Nephron progenitor cell (in vitro differentiated cells): ENCODE measurements around the gene NOL9.

Experiments used
- DNase-seq: peaks from one replicate; pipeline ENCODE4 v3.0.0; 2021
- H3K27ac Mint-ChIP-seq: 2 replicates; pipeline ENCODE4 v1.8.0; 2021; ENCODE audit warnings: mild to moderate bottlenecking, moderate library complexity, mixed read lengths
- H3K27me3 Mint-ChIP-seq: 2 replicates; pipeline ENCODE4 v1.8.0; 2021; ENCODE audit warnings: mild to moderate bottlenecking, low read depth, mixed read lengths; ENCODE audit not compliant: poor library complexity
- H3K36me3 Mint-ChIP-seq: 2 replicates; pipeline ENCODE4 v1.8.0; 2021; ENCODE audit warnings: low read depth, mixed read lengths
- H3K4me1 Mint-ChIP-seq: 2 replicates; pipeline ENCODE4 v1.8.0; 2021; ENCODE audit warnings: mixed read lengths
- H3K4me3 Mint-ChIP-seq: 2 replicates; pipeline ENCODE4 v1.8.0; 2021; ENCODE audit warnings: mild to moderate bottlenecking, moderate library complexity, mixed read lengths
- H3K9me3 Mint-ChIP-seq: 2 replicates; pipeline ENCODE4 v1.8.0; 2021; ENCODE audit warnings: mild to moderate bottlenecking, moderate library complexity, mixed read lengths
- CTCF ChIP-seq: fragments of 200-600 bp; sonication (generic); IDR thresholded peaks from 2 replicates; pipeline ENCODE4 v1.5.0; 2021; ENCODE audit warnings: antibody characterized with exemption

NOL9 gene

GRCh38 chr1:6483761-6484117 lies 70.6 kb downstream of the NOL9 start:
- no peak overlapping the region for H3K27ac Mint-ChIP-seq
- H3K4me3 Mint-ChIP-seq: peak overlapping the region; percentile 91
- no peak for DNase-seq
- no peaks in the 10 kb centered on the region for H3K9me3 Mint-ChIP-seq
- H3K4me1 Mint-ChIP-seq: peaks cover 39% of the 10 kb centered on the region
- H3K27me3 Mint-ChIP-seq: peaks cover 42% of the 10 kb centered on the region
- peaks cover 8% of the 10 kb centered on the region for H3K36me3 Mint-ChIP-seq
- no peak for TF ChIP-seq CTCF

GRCh38 chr1:6483017-6483760 lies 71.1 kb downstream of the NOL9 start:
- Mint-ChIP-seq H3K4me1 (peaks cover 41% of the 10 kb centered on the region), H3K27ac (no peak overlapping the region), H3K4me3 (no peak overlapping the region), H3K9me3 (no peaks in the 10 kb centered on the region), H3K36me3 (peaks cover 9% of the 10 kb centered on the region), H3K27me3 (peaks cover 42% of the 10 kb centered on the region)
- no peak for DNase-seq
- no peak for TF ChIP-seq CTCF

- H3K27ac Mint-ChIP-seq: no peak overlapping the region
Observed at GRCh38 chr1:6481820-6482219, 72.5 kb downstream of the NOL9 start.

GRCh38 chr1:6477039-6477820 lies 77.1 kb downstream of the NOL9 start:
- H3K36me3 Mint-ChIP-seq: peaks cover 15% of the 10 kb centered on the region
- no peak for DNase-seq
- H3K4me3 Mint-ChIP-seq: peak overlapping the region; percentile 42
- peaks cover 15% of the 10 kb centered on the region for H3K27me3 Mint-ChIP-seq
- peak overlapping the region; percentile 82 for H3K27ac Mint-ChIP-seq
- H3K4me1 Mint-ChIP-seq: peaks cover 47% of the 10 kb centered on the region
- no peak for TF ChIP-seq CTCF
- H3K9me3 Mint-ChIP-seq: no peaks in the 10 kb centered on the region

More at GRCh38 chr1:6481820-6482219, 72.5 kb downstream of the NOL9 start:
- H3K4me1 Mint-ChIP-seq: peaks cover 44% of the 10 kb centered on the region
- peaks cover 9% of the 10 kb centered on the region for H3K36me3 Mint-ChIP-seq
- TF ChIP-seq CTCF: no peak
- H3K4me3 Mint-ChIP-seq: no peak overlapping the region
- no peak for DNase-seq
- peaks cover 35% of the 10 kb centered on the region for H3K27me3 Mint-ChIP-seq
- H3K9me3 Mint-ChIP-seq: no peaks in the 10 kb centered on the region

- Mint-ChIP-seq H3K36me3 (peaks cover 17% of the 10 kb centered on the region), H3K4me1 (peaks cover 41% of the 10 kb centered on the region), H3K4me3 (no peak overlapping the region), H3K9me3 (no peaks in the 10 kb centered on the region), H3K27me3 (peaks cover 15% of the 10 kb centered on the region), H3K27ac (no peak overlapping the region)
- TF ChIP-seq CTCF: no peak
- no peak for DNase-seq
Observed at GRCh38 chr1:6476483-6476882, 77.8 kb downstream of the NOL9 start.
